CD4-positive, alpha-beta T cell treated with Interleukin-4 for 4 hours (primary cell): Measurements from ENCODE around the gene SPTLC3.

Experiments used
- DNase-seq: peaks from one replicate; pipeline ENCODE4 v3.0.0-alpha.2; 2020

Gene SPTLC3

GRCh38 chr20:13101706-13102105 is 92.9 kb downstream of the SPTLC3 start:
- no peak for DNase-seq

DNA sequence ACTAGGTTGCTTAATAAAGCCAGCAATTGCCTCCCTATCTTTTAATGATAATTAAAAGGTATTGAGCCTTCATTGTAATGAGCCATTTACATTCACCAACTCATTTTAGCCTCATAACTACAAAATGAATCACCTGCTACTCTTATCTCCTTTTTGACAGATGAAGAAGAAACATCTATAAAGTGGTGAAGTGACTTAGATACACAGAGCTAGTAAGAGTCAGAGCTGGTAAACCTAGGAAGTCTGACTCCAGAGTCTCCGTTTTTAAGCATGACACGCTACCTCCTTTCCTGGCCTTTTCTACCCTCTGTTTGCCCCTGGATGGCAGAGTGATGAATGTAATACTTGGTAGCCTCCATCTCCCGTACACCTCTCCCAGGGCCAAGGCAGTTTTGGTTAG is 93.5 kb downstream of the SPTLC3 start:
- DNase-seq: no peak

GRCh38 chr20:13102694-13103093 is 93.9 kb downstream of the SPTLC3 start:
- DNase-seq: no peak

GRCh38 chr20:13105039-13105438 is 96.3 kb downstream of the SPTLC3 start:
- DNase-seq: no peak

GRCh38 chr20:13105864-13106457 is 97.2 kb downstream of the SPTLC3 start:
- peak; percentile 20 for DNase-seq

DNA sequence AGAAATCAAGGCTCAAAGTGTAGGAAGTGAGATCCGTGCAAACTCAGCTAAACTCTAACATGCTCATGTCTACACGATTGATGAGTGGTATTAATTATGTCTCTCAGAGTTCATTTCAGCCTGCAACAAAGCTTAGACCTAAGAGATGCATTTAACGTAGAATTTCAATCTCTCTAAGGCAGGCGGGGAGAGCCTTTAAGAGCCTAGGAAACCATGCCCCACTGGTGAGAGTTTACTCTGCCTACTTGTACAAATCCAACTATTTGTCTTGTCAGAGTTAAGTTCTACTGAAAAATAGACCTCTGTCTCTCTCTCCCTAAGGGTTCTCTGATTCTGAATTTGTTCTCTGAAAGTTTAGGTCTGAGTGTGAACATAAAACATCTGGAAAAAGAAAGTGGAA is 100.9 kb downstream of the SPTLC3 start:
- no peak for DNase-seq

DNA sequence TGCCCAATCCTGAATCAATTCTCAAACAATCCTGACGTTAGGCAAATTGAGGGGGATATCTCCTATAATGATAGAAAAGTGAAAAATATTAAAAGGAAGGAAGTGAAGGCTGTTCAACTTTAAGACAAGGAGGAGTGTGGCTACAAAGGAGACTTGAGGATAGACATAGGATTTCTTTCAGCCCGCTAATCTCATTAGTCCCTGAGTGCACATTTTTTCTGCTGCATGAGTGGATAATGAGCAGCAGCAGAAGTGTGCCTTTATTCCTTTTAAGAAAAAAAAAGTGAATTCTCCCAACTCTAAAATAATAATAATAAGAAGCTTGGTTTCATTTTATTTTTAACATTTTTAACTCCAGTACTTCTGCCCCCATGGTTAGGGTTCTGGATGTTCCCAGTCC is 102.0 kb downstream of the SPTLC3 start:
- DNase-seq: no peak

DNA sequence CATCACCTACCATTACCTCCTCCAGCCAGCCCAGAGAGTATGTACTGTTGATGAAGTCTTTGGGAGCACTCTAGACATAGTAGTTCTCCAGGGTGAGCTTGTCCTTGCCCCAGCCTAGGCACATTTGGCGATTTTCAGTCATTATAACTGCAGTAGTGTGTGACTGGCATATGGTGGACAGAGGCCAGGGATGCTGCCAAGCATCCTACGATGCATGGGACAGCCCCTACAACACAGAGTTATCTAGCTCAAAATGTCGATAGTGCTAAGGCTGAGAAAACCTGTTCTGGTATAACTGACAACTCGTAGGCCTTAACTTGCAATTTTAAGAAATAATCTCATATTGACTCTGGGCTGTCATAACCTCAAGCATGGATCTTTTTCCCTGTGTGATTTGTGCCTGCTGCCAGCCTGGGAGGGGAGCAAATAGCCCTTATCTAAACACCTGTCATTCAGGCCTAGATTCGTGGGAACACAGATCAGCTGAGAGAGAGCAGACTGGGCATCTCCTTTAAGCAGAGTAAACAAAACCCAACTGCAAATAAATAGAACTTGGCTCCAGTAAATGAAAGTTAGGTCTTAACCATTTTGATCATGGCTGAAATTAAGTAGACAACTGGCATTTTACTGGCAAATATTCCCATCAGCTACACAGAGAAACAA is 102.6 kb downstream of the SPTLC3 start:
- no peak for DNase-seq

DNA sequence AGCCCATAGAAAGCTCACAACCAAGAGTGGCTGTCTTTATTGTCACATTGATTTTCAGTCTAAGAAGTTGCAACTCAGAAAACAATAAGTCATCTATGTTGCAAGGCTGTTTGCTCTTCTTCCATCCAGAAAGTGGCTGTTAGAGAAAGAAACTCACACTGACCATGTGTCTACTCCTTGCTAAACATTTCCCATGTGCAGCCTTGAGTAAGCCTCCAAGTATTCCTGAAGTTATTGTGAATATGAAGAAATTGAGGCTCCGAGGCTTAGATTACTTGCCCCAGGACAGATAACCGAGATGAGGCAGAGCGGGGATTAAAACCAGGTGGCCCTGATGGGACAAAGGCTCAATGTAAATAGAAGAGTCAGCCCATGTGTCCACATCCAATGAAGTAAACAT is 105.0 kb downstream of the SPTLC3 start:
- DNase-seq: no peak

GRCh38 chr20:13117200-13117599 is 108.4 kb downstream of the SPTLC3 start:
- no peak for DNase-seq

- no peak for DNase-seq
Measured at GRCh38 chr20:13118676-13119075, 109.9 kb downstream of the SPTLC3 start.

DNA sequence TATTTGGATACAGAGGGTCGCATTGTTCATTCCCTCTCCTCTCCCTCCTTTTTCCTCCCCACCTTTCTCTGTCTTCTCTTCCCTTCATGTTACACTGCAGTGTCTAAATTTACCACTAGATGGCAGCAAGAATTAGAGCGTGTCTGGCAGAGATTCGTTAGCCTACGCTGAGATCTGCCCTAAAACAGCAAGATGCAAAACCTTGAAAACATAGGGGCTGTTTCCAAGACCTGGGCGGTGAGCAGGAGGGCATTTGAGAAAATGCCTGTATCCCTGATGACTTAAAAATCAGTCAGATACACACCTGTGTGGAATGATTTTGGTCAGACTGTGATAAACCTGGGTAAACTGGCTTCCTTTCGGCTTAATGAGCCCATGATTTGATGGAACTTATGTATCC is 110.8 kb downstream of the SPTLC3 start:
- DNase-seq: peak; percentile 55

DNA sequence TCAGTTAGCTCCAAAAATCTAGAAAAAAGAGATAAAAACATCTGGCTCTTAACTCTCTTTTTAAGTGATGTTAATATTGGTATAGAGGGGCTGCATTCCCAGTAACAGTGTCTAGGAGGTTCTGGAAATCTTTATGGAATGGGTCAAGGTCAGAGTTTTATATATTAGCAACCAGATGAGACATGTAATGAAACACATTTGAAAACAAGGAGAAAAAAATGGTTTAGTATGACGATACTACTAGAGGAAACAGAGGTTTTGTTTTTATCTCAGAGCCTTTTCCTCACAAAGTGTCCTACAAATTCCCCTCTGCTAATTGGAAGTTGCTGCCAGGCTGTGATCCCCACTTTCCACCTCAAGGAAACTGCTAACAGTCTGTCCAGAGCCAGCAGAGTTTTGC is 111.7 kb downstream of the SPTLC3 start:
- no peak for DNase-seq

- no peak for DNase-seq
Measured at GRCh38 chr20:13121840-13122515, 113.2 kb downstream of the SPTLC3 start.

DNA sequence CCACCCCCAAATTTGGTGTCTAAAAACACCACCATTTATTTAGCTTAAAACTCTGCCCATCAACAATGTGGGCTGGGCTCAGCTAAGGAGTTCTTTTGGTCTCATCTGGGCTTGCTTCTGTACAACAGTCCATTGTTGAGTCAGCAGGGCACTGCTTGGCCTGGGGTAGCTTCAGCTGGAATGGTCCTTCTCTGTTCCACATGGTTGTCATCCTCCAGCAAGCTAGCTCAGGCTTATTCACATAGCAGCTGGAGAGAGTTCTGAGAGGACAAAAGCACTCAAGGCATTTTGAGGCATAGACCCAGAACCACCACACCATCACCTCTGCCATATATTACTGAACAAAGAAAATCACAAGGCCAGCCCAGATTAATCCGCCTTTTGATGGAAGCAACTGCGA is 116.7 kb downstream of the SPTLC3 start:
- no peak for DNase-seq

GRCh38 chr20:13128173-13128572 is 119.4 kb downstream of the SPTLC3 start:
- no peak for DNase-seq

- no peak for DNase-seq
Measured at GRCh38 chr20:13130061-13130706, 121.4 kb downstream of the SPTLC3 start.

DNA sequence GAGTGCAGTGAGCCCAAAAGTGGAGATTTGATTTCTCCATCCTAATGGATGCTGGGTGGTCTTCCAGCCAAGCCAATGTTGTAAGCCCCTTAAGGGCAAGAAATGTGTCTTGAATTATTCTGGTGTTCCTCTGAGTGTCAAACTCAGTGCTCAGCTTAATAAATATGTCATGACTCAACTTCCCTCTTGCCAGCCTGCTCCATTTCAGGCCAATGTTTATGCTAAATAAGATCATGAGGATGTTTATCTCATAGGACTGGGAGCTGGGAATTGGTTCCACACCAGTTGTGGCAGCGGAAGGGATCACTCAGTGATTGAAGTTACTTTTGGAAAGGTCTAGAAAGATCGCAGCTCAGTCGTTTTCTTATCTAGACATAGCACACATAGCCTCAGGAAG is 121.9 kb downstream of the SPTLC3 start:
- DNase-seq: no peak

GRCh38 chr20:13131688-13132087 is 122.9 kb downstream of the SPTLC3 start:
- DNase-seq: no peak

DNA sequence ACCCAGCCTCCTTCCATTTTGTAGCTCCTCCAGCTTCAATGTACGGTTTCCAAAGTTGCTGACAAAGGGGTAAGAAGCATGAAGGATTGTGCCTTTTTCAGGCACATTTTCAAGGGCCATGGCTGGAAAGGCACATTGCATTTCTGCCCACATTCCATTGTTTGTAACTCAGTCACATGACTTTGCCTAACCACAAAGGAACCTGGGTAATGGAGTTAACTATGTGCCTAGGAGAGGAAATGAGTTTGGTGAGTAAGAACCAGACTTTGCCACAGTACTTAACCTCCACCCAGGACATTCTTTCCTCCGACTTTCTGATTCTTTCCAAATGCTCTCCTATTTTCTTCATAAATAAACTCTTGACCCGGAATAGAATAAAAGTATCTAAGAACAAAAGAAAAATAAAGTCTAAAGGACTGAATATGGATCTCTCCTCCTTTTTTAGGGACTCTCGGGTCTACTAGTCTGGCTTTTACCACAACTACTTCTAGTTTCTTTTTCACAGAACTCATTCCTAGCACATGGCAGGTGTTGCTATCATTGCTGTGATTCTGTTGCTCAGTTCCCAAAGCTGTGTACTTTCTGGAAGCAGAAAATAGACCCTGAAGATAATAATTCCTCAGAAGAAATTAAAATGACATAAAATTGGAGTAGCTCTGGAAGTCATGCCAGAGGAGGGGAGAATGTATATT is 130.8 kb downstream of the SPTLC3 start:
- no peak for DNase-seq

DNA sequence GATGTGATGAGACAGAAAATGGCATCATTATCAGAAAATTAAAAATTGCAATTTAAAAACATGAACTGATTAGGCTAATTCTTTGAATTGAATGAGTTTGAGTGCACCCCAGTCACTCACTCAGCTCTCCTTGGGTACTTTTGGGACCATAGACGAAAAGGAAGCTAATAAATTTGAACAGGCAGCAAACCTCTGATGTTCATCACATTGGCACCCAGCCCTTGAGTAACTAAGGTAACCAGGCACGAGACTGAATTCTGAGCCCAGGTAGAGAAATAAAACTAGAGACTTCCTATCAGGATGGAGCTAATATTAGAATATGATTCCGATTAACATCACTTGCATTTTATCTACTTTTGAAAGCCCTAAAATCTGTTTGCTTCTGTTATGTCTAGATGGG is 131.4 kb downstream of the SPTLC3 start:
- no peak for DNase-seq

DNA sequence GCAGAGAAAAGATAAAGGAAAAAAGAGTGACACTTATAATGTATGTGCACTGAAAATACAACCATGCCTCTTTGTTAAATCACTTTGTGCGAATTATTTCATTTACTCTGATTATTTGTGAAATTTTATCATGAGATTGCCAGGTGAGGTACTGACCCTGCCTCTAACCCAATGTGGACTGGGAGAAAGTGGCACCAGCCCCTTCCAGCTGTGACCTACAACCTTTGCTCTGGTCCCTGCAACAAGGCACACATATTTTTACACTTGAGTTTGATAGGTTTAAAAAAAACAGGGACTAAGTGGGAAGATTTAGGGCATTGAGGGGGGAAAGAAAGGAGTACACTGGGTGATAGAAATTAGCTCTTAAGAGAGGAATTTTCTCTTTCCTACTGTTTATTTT is 132.0 kb downstream of the SPTLC3 start:
- no peak for DNase-seq

DNA sequence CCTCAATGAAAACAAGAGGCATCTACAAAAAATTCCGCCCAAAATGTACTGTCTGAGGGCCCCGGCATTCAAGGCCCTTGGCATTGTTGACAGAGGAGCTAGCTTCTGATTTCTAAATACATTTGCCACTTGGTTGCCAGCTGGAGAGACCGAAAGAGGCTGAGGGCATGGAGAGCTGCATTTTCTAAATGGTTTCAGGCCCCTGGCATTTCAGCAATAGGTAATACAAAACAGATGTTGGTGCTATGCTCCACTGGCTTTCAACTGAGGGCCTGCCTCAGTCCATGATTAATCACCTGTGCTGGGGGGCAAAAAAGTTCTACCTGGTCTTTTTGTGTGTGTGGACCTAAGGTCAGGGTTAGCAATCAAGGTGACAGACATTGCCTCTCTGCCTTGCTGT is 132.8 kb downstream of the SPTLC3 start:
- no peak for DNase-seq
